HG03565 (cell line): ENCODE data around the gene NEFH.
"Not testable (repeated sequence)": the region's sequence is repeated elsewhere in the genome, so short reads cannot be mapped to it uniquely, and the experiment has no call there.

Experiments
- ATAC-seq: cut with Tn5 transposase; IDR thresholded peaks from one replicate; pipeline ENCODE4 v1.9.1; 2021; ENCODE audit warnings: mild to moderate bottlenecking, moderate library complexity; ENCODE audit not compliant: unreplicated experiment

The NEFH gene, protein sequence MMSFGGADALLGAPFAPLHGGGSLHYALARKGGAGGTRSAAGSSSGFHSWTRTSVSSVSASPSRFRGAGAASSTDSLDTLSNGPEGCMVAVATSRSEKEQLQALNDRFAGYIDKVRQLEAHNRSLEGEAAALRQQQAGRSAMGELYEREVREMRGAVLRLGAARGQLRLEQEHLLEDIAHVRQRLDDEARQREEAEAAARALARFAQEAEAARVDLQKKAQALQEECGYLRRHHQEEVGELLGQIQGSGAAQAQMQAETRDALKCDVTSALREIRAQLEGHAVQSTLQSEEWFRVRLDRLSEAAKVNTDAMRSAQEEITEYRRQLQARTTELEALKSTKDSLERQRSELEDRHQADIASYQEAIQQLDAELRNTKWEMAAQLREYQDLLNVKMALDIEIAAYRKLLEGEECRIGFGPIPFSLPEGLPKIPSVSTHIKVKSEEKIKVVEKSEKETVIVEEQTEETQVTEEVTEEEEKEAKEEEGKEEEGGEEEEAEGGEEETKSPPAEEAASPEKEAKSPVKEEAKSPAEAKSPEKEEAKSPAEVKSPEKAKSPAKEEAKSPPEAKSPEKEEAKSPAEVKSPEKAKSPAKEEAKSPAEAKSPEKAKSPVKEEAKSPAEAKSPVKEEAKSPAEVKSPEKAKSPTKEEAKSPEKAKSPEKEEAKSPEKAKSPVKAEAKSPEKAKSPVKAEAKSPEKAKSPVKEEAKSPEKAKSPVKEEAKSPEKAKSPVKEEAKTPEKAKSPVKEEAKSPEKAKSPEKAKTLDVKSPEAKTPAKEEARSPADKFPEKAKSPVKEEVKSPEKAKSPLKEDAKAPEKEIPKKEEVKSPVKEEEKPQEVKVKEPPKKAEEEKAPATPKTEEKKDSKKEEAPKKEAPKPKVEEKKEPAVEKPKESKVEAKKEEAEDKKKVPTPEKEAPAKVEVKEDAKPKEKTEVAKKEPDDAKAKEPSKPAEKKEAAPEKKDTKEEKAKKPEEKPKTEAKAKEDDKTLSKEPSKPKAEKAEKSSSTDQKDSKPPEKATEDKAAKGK

DNA sequence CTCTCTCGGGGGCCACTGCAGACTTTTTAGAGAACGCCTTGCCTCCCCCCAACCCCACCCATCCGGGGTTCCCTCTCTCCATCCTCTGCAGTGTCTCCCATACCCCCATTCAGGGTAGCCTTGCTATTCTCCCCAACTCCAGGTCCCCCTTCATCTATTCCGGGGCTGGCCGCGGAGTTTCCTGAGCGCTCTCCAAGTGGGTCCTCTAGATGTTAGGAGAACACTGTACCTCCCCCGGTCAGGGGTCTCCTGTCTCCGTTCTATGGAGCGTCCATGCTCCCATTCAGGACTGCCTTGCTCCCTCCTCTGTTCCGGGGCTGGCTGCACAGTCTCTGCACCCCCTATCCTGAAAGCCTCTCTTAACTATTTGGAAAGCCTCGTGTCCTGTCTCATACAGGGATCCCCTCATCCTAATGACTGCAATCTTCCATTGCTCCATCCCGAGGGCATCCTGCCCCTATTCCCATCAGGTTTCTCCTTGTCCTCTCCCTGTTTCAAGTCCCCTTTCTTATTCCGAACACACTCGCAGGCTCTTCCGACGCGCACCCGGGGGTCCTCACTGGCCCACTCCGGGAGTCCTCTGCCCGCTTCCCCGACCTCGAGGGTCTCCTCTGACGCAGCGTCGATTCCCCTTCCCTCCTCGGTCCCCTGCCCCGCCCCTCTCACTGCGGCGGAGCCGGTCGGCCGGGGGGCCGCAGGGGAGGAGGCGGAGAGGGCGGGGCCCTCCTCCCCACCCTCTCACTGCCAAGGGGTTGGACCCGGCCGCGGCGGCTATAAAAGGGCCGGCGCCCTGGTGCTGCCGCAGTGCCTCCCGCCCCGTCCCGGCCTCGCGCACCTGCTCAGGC is at the start of gene NEFH:
TSS of gene NEFH (plus strand) at position 802 of the 845 bp plus-strand sequence. CDS start 45 bp downstream, outside the sequence.
- ATAC-seq: no peak

DNA sequence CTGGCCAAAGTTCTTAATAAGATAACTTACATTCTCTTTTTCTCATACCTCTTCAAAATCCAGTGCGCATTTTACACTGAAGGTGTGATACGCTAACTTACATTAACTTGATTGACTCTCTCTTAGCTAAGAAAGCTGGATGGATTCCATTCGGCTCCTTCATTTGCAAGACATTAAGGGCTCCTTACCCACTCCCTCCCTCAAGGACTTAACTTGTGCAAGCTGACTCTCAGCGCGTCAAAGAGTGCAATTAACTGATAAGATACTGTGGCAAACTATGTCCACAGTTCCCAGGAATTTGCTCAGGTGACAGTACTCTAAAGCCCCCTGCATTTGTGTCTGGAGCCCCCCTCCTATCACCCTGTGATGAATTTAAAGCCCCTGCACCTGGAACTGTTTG is 48.0 kb upstream of the NEFH start:
- no peak for ATAC-seq

DNA sequence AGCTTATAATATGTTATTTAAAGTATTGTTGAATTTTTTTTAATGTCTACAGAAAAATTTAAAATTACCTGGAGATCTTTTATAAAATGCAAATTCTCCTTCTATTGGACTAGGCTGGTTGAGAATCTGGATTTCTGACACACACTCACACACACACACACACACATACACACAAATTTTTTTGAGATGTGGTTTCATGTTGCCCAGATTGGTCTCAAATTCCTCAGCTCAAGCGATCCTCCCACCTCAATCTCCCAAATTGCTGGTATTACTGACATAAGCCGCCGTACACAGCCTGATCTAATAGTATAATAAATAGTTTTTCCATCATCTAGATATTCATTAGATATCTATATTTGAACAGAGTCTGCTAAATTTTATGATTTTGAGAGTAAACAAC is 46.2 kb upstream of the NEFH start:
- no peak for ATAC-seq

DNA sequence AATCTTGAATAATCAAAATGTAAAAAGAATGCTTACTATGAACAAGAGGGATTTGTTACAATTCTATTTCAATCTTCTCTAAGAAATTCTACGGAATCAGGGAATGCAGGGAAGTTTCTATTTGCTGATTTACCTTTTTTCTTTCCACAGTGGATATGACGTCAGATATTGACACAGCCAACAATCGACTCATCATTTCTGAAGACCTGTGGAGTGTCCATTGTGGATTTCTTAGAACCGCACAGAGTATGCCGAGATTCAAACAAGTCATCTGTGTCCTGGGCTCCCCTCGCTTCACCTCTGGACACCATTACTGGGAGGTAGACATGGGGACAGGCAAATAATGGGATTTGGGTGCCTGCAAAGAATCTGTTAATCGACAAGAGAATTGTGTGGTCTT is 45.7 kb upstream of the NEFH start:
- no peak for ATAC-seq

DNA sequence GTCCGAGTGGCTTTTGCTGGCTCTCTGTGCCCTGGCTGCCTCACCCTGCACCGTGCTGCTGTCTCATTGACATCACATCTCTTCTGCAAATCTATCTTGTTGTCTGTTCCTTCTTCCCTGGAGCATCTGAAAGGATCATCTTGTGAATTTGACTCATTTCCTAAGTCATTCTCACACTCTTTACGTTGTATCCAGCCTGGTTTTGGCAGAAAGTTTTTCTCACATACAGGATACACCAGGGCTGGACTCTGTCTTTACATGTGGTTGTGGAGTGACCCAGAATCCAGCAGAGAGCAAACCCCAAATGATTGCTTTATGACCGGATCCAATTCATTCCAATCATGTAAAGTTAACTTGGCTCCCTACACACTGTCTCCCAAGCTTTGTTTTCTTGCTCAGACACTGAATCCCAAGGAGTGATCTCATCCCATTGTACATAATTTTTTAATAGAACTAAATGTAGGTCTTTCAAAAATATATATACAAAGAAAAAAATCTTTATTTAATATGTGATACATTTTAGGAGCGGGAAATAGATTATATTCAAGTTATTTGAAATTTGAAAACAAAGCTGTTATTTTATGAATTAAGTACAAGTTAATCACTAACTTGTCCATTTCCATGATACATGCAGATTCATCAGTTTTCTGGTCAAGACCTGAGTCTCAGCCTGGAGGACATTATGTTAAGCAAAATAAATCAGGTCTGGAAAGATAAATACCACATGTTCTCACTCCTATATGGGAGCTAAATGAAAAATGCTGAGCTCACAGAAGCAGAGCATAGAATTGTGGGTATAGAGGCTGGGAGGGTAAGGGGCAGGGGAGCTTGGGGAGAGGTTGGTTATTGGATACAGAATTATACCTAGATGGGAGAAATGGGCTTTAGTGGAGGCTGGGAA is 44.5 kb upstream of the NEFH start:
- no peak for ATAC-seq

GRCh38 chr22:29438283-29438682 is 41.7 kb upstream of the NEFH start, which contains the start of gene RFPL1:
Gene RFPL1 (plus strand): TSS chr22:29438583.
- ATAC-seq: not testable (repeated sequence)

- ATAC-seq: no peak
Measured at GRCh38 chr22:29442976-29443375, 37.0 kb upstream of the NEFH start.

- ATAC-seq: no peak
Measured at GRCh38 chr22:29443452-29443851, 36.6 kb upstream of the NEFH start.

- ATAC-seq: no peak
Measured at GRCh38 chr22:29443861-29444792, 35.9 kb upstream of the NEFH start.

GRCh38 chr22:29445508-29445907 is 34.5 kb upstream of the NEFH start:
- ATAC-seq: no peak

GRCh38 chr22:29447906-29448305 is 32.1 kb upstream of the NEFH start:
- ATAC-seq: no peak

- ATAC-seq: no peak
Measured at GRCh38 chr22:29449296-29449875, 30.6 kb upstream of the NEFH start.

DNA sequence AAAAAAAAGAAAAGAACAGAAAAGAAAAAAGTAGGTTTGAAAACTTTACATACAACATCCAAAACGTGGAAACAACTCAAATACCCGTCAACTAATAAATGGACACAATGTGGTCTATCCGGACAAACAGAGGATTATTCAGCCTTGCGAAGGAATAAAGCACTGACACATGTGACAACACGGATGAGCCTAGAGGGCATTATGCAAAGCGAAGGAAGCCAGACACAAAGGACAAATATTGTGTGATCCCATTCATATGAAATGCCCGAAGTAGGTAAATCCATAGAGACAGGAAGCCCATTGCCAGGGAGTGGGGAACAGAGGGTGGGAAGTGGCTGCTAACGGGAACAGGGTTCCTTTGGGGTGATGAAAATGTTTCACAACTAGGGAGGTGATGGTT is 29.8 kb upstream of the NEFH start:
- ATAC-seq: no peak

- no peak for ATAC-seq
Measured at GRCh38 chr22:29451863-29452262, 28.2 kb upstream of the NEFH start.

GRCh38 chr22:29454276-29454675 is 25.7 kb upstream of the NEFH start:
- ATAC-seq: no peak

GRCh38 chr22:29456211-29456671 is 23.8 kb upstream of the NEFH start:
- no peak for ATAC-seq

GRCh38 chr22:29457730-29458129 is 22.3 kb upstream of the NEFH start:
- no peak for ATAC-seq

DNA sequence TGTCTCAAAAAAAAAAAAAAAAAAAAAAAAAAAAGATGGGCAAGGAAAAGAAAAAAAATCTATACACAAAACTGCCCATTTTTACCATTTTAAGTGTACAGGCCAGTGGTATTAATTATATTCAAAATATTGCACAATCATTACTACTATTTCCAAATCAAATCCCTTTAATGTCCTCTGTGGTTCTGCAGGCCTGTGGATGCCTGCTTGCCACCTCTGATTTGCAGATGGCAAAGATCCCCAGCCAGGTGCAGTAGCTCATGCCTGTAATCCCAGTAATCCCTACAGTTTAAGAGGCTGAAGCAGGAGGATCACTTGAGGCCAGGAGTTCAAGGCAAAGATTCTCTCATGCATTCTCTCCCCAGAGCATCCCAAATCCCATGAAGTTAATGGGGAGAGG is 21.5 kb upstream of the NEFH start:
- no peak for ATAC-seq
